GM10248 (cell line): ENCODE results near the gene ZBTB7C.

ENCODE experiments used
- CTCF ChIA-PET: fragments of 300-600 bp; sonication (Branson Sonifier 250); formaldehyde crosslinking; extraction: SDS; loops from one replicate; lab custom pipeline; 2021; ENCODE audit warnings: antibody characterized with exemption; lab: Yijun Ruan, JAX
- POLR2A ChIA-PET: fragments of 350-650 bp; sonication (Branson Sonifier 250); formaldehyde crosslinking; extraction: SDS; loops from one replicate; lab custom pipeline; 2020; ENCODE audit warnings: antibody characterized with exemption; lab: Yijun Ruan, JAX
- DNase-seq: peaks from one replicate; pipeline ENCODE4 v3.0.0; 2012; ENCODE audit errors: extremely low spot score
- CTCF ChIP-seq: IDR thresholded peaks from 2 replicates; pipeline ENCODE4 v1.5.1; 2012; ENCODE audit warnings: mild to moderate bottlenecking, low read depth; ENCODE audit errors: extremely low read depth, missing control alignments, control extremely low read depth

The ZBTB7C gene

GRCh38 chr18:48155856-48156255 lies 253.3 kb downstream of the ZBTB7C start:
- ChIA-PET CTCF (interaction anchor here (1.2 kb wide), 1 partner anchor 12 kb away, joined by 3 read pairs; no protein-coding TSS in a partner anchor), POLR2A (no interaction called here)
- no peak for DNase-seq
- TF ChIP-seq CTCF: no peak

- ChIA-PET CTCF (no interaction called here), POLR2A (interaction anchor here (0.6 kb wide), 1 partner anchor 1804 kb away, joined by 3 read pairs; no protein-coding TSS in a partner anchor)
- no peak for DNase-seq
- TF ChIP-seq CTCF: no peak
Measured at GRCh38 chr18:48154828-48155227, 254.4 kb downstream of the ZBTB7C start.

- TF ChIP-seq CTCF: no peak
- no peak for DNase-seq
- ChIA-PET POLR2A (interaction anchor here (0.6 kb wide), 1 partner anchor 1805 kb away, joined by 3 read pairs; no protein-coding TSS in a partner anchor), CTCF (interaction anchor here (0.7 kb wide), 1 partner anchor 18 kb away, joined by 3 read pairs; no protein-coding TSS in a partner anchor)
Measured at GRCh38 chr18:48153613-48154481, 255.3 kb downstream of the ZBTB7C start.

- no peak for DNase-seq
- ChIA-PET POLR2A (no interaction called here), CTCF (no interaction called here)
- TF ChIP-seq CTCF: no peak
Measured at GRCh38 chr18:48152549-48152948, 256.6 kb downstream of the ZBTB7C start.

- CTCF ChIA-PET: no interaction called here
- TF ChIP-seq CTCF: no peak
- POLR2A ChIA-PET: no interaction called here
- DNase-seq: no peak
Measured at GRCh38 chr18:48151421-48152065, 257.6 kb downstream of the ZBTB7C start.

- no peak for TF ChIP-seq CTCF
- no peak for DNase-seq
- CTCF ChIA-PET: no interaction called here
- POLR2A ChIA-PET: no interaction called here
Measured at GRCh38 chr18:48149020-48149685, 260.0 kb downstream of the ZBTB7C start.
